Neuronal stem cell (in vitro differentiated cells): ENCODE data around the gene ANGEL1.

Experiments used
- DNase-seq: peaks from one replicate; pipeline ENCODE4 v3.0.0-alpha.2; 2013; ENCODE audit warnings: low spot score
- H2AFZ ChIP-seq: one replicate; pipeline ENCODE4 v1.6.1; 2013; ENCODE audit warnings: mild to moderate bottlenecking, low read length, inconsistent platforms
- H2AK5ac ChIP-seq: 2 replicates; pipeline ENCODE4 v1.6.1; 2013; ENCODE audit warnings: low read depth, mild to moderate bottlenecking, inconsistent platforms, low read length, moderate library complexity, mixed read lengths
- H2BK120ac ChIP-seq: 2 replicates; pipeline ENCODE4 v1.6.1; 2013; ENCODE audit warnings: low read depth, mild to moderate bottlenecking, inconsistent platforms, low read length, moderate library complexity, mixed read lengths
- H2BK12ac ChIP-seq: one replicate; pipeline ENCODE4 v1.6.1; 2013; ENCODE audit warnings: low read length, inconsistent platforms
- H2BK15ac ChIP-seq: 2 replicates; pipeline ENCODE4 v1.6.1; 2013; ENCODE audit warnings: mild to moderate bottlenecking, low read length, inconsistent platforms, mixed read lengths
- H2BK5ac ChIP-seq: one replicate; pipeline ENCODE4 v1.6.1; 2013; ENCODE audit warnings: inconsistent platforms, mild to moderate bottlenecking, low read length, moderate library complexity
- H3K14ac ChIP-seq: one replicate; pipeline ENCODE4 v1.6.1; 2013; ENCODE audit warnings: low read length, inconsistent platforms
- H3K18ac ChIP-seq: 2 replicates; pipeline ENCODE4 v1.6.1; 2013; ENCODE audit warnings: low read length, inconsistent platforms
- H3K23ac ChIP-seq: 2 replicates; pipeline ENCODE4 v1.6.1; 2013; ENCODE audit warnings: low read depth, mild to moderate bottlenecking, mixed read lengths, low read length, inconsistent platforms; ENCODE audit not compliant: poor library complexity
- H3K27ac ChIP-seq: replicated peaks from 3 replicates; pipeline ENCODE4 v1.5.1; 2013; ENCODE audit warnings: low read length, inconsistent platforms
- H3K27me3 ChIP-seq, 3 experiments: 2 replicates each; pipeline ENCODE4 v1.6.1; 2013; ENCODE audit warnings: low read length in 3 of 3, mild to moderate bottlenecking in 2 of 3, inconsistent platforms in 1 of 3, low read depth in 1 of 3, mixed read lengths in 1 of 3, moderate library complexity in 1 of 3; ENCODE audit not compliant: control insufficient read depth in 3 of 3, insufficient read depth in 3 of 3
- H3K36me3 ChIP-seq, 2 donors: replicated peaks in 1 of 2; 2 replicates each; pipeline ENCODE4 v1.6.1; 2013; ENCODE audit warnings: low read length in 2 of 2; ENCODE audit not compliant: control insufficient read depth in 2 of 2, insufficient read depth in 2 of 2
- H3K4ac ChIP-seq: 2 replicates; pipeline ENCODE4 v1.6.1; 2013; ENCODE audit warnings: inconsistent platforms, mild to moderate bottlenecking, low read length, moderate library complexity
- H3K4me1 ChIP-seq, 2 donors: 1 replicate in 1 of 2; 2 replicates in 1 of 2; pipeline ENCODE4 v1.6.1; 2013; ENCODE audit warnings: low read length in 2 of 2, low read depth in 1 of 2; ENCODE audit not compliant: control insufficient read depth in 2 of 2, insufficient read depth in 1 of 2
- H3K4me2 ChIP-seq: one replicate; pipeline ENCODE4 v1.6.1; 2013; ENCODE audit warnings: mild to moderate bottlenecking, low read length, inconsistent platforms; ENCODE audit not compliant: insufficient read depth, poor library complexity, severe bottlenecking
- H3K4me3 ChIP-seq, 2 donors: 2 replicates each; pipeline ENCODE4 v1.5.1; 2013; ENCODE audit warnings: low read length in 2 of 2, mild to moderate bottlenecking in 2 of 2, inconsistent platforms in 1 of 2, moderate library complexity in 1 of 2
- H3K79me1 ChIP-seq: one replicate; pipeline ENCODE4 v1.6.1; 2013; ENCODE audit warnings: low read depth, mild to moderate bottlenecking, inconsistent platforms, low read length, moderate library complexity
- H3K9ac ChIP-seq: one replicate; pipeline ENCODE4 v1.6.1; 2013; ENCODE audit warnings: mild to moderate bottlenecking, low read depth, low read length, inconsistent platforms; ENCODE audit not compliant: poor library complexity
- H3K9me3 ChIP-seq, 2 donors: replicated peaks in 1 of 2; 2 replicates each; pipeline versions ENCODE3 to v1.6.1; 2013; ENCODE audit warnings: low read length in 2 of 2, mild to moderate bottlenecking in 2 of 2, inconsistent platforms in 1 of 2, low read depth in 1 of 2, mixed read lengths in 1 of 2, moderate library complexity in 1 of 2; ENCODE audit not compliant: control insufficient read depth in 2 of 2, insufficient read depth in 1 of 2
- H4K8ac ChIP-seq: one replicate; pipeline ENCODE4 v1.6.1; 2013; ENCODE audit warnings: low read depth, mild to moderate bottlenecking, inconsistent platforms, low read length, moderate library complexity
- H4K91ac ChIP-seq: one replicate; pipeline ENCODE4 v1.6.1; 2013; ENCODE audit warnings: low read length, low read depth, mild to moderate bottlenecking, inconsistent platforms; ENCODE audit not compliant: poor library complexity
- WGBS, 2 donors: extraction: QIAGEN DNeasy Blood & Tissue Kit; methylation state at CpG; one replicate each; pipeline ENCODE4 v1.1.7; 2013; ENCODE audit warnings: missing lambda C conversion rate in 2 of 2, mixed read lengths in 1 of 2; ENCODE audit not compliant: insufficient read length in 2 of 2, insufficient replicate concordance in 1 of 2; ENCODE audit errors: extremely low coverage in 2 of 2; 5-methylcytosine and 5-hydroxymethylcytosine counted together

The ANGEL1 gene

GRCh38 chr14:76779221-76780057 lies 33.2 kb downstream of the ANGEL1 start:
- H2AFZ ChIP-seq: no peak overlapping the region
- H2BK120ac ChIP-seq: no peak overlapping the region
- no peak overlapping the region for H3K27ac ChIP-seq
- no peak overlapping the region for H3K23ac ChIP-seq
- H3K79me1 ChIP-seq: no peaks in the 10 kb centered on the region
- no peak overlapping the region for H3K18ac ChIP-seq
- H3K27me3 ChIP-seq: no peaks in the 10 kb centered on the region
- no peak overlapping the region for H3K9ac ChIP-seq
- DNase-seq: no peak
- no peak overlapping the region for H3K4me2 ChIP-seq
- peak overlapping the region in 1 of 2 donors; percentile 9 for H3K4me3 ChIP-seq
- H4K91ac ChIP-seq: no peak overlapping the region
- H3K14ac ChIP-seq: no peak overlapping the region
- no peak overlapping the region for H2BK15ac ChIP-seq
- peaks cover 21 to 90% of the 10 kb centered on the region in 2 donors for H3K36me3 ChIP-seq
- no peak overlapping the region for H2BK5ac ChIP-seq
- H3K9me3 ChIP-seq: no peaks in the 10 kb centered on the region
- no peak overlapping the region for H3K4ac ChIP-seq
- peak overlapping the region; percentile 28 for H2AK5ac ChIP-seq
- peaks cover 0 to 4% of the 10 kb centered on the region in 2 donors for H3K4me1 ChIP-seq
- WGBS, 2 donors: no CpG with 5 or more reads among the region's 7 CpGs
- no peak overlapping the region for H2BK12ac ChIP-seq
- no peak overlapping the region for H4K8ac ChIP-seq

GRCh38 chr14:76778546-76779215 lies 34.0 kb downstream of the ANGEL1 start:
- no peak overlapping the region for H3K14ac ChIP-seq
- DNase-seq: no peak

GRCh38 chr14:76777721-76778120 lies 35.0 kb downstream of the ANGEL1 start:
- no peak overlapping the region for H2BK12ac ChIP-seq
- DNase-seq: no peak
- no peak overlapping the region for H3K27ac ChIP-seq
- H2AFZ ChIP-seq: no peak overlapping the region
- peaks cover under 1 to 11% of the 10 kb centered on the region in 2 donors for H3K4me1 ChIP-seq
- no peak overlapping the region for H4K91ac ChIP-seq
- no CpG with 5 or more reads among the region's 9 CpGs for WGBS, 2 donors
- no peak overlapping the region for H3K14ac ChIP-seq
- no peak overlapping the region for H4K8ac ChIP-seq
- no peaks in the 10 kb centered on the region for H3K27me3 ChIP-seq
- H2BK15ac ChIP-seq: no peak overlapping the region
- H3K4ac ChIP-seq: no peak overlapping the region
- no peak overlapping the region for H3K4me2 ChIP-seq
- peaks cover 18 to 77% of the 10 kb centered on the region in 2 donors for H3K36me3 ChIP-seq
- no peak overlapping the region for H2AK5ac ChIP-seq
- no peaks in the 10 kb centered on the region for H3K79me1 ChIP-seq
- H3K4me3 ChIP-seq: no peak overlapping the region
- no peak overlapping the region for H3K23ac ChIP-seq
- H2BK5ac ChIP-seq: no peak overlapping the region
- H3K18ac ChIP-seq: no peak overlapping the region
- H3K9me3 ChIP-seq: no peaks in the 10 kb centered on the region
- no peak overlapping the region for H2BK120ac ChIP-seq
- H3K9ac ChIP-seq: no peak overlapping the region

More at GRCh38 chr14:76778546-76779215, 34.0 kb downstream of the ANGEL1 start:
- H3K4me1 ChIP-seq: peaks cover 0 to 5% of the 10 kb centered on the region in 2 donors
- no peak overlapping the region for H3K27ac ChIP-seq
- peak overlapping the region; percentile 62 for H3K23ac ChIP-seq
- no peaks in the 10 kb centered on the region for H3K9me3 ChIP-seq
- H3K36me3 ChIP-seq: peaks cover 19 to 87% of the 10 kb centered on the region in 2 donors
- H2BK120ac ChIP-seq: peak overlapping the region; percentile 26
- no peak overlapping the region for H3K4me3 ChIP-seq
- peak overlapping the region; percentile 40 for H4K91ac ChIP-seq
- no peaks in the 10 kb centered on the region for H3K27me3 ChIP-seq
- no peak overlapping the region for H3K9ac ChIP-seq
- H3K4ac ChIP-seq: no peak overlapping the region
- H2AK5ac ChIP-seq: no peak overlapping the region
- no peak overlapping the region for H4K8ac ChIP-seq
- no peak overlapping the region for H3K4me2 ChIP-seq
- no CpG with 5 or more reads among the region's 16 CpGs for WGBS, 2 donors
- no peak overlapping the region for H2BK5ac ChIP-seq
- no peak overlapping the region for H3K18ac ChIP-seq
- H3K79me1 ChIP-seq: no peaks in the 10 kb centered on the region
- H2BK12ac ChIP-seq: no peak overlapping the region
- no peak overlapping the region for H2BK15ac ChIP-seq
- H2AFZ ChIP-seq: no peak overlapping the region
